K562 (cell line): Measurements from ENCODE around the gene AIF1. TPM values are rescaled to one million over a fixed set of nuclear protein-coding genes. Genes with fewer than 3 reads are reported as not detected.
A peak's percentile ranks its signal among the peaks of the same experiment; 100 is the strongest.

Source experiments
- ATAC-seq: fragments of 200-7000 bp; cut with Tn5 transposase; 3 replicates; pipeline ENCODE4 v1.9.1; 2020; ENCODE audit warnings: moderate library complexity
- BruUV-seq: library from RNA; stranded (reverse); fragments of 400-500 nt; replicated peaks from 2 replicates; lab custom pipeline; 2021; lab: Mats Ljungman, UMichigan
- CTCF ChIA-PET: fragments of 300-600 bp; formaldehyde crosslinking; extraction: SDS; loops from one replicate; lab custom pipeline; 2021; ENCODE audit warnings: low intra/inter-chr PET ratio; lab: Yijun Ruan, JAX
- POLR2A ChIA-PET: fragments of 300-600, 350-650 bp; sonication (Branson Sonifier 250); formaldehyde crosslinking; extraction: SDS; loops from one replicate; lab custom pipeline; 2021; ENCODE audit warnings: antibody characterized with exemption, inconsistent platforms; lab: Yijun Ruan, JAX
- DNase-seq, 4 experiments: peaks; one replicate each; pipeline versions ENCODE4 v3.0.0 to v3.0.0-alpha.2; 2011 to 2018; ENCODE audit warnings: low spot score in 3 of 4, mixed read lengths in 3 of 4; ENCODE audit errors: extremely low read depth in 1 of 4
- FAIRE-seq: peaks from 2 replicates; lab custom pipeline; 2011; peaks lifted over from hg19 to GRCh38; lab: Jason Lieb, UNC
- H2AFZ ChIP-seq: 2 replicates; pipeline ENCODE4 v1.6.0; 2011; ENCODE audit warnings: low read depth, low read length, control low read depth, inconsistent platforms
- H3K27ac ChIP-seq: fragments of 200-600 bp; 3 replicates; pipeline ENCODE4 v1.8.0; 2011; ENCODE audit warnings: low read depth, mild to moderate bottlenecking, control low read depth, inconsistent platforms, low read length, moderate library complexity, mixed read lengths; ENCODE audit errors: extremely low read depth
- H3K27me3 ChIP-seq, 2 experiments: fragments of 300-600 bp in 1 of 2; 2 replicates in 1 of 2; 3 replicates in 1 of 2; pipeline versions ENCODE4 v1.6.0 to v1.8.0; 2011; ENCODE audit warnings: inconsistent platforms in 2 of 2, low read length in 2 of 2, mild to moderate bottlenecking in 1 of 2, mixed read lengths in 1 of 2, moderate library complexity in 1 of 2; ENCODE audit not compliant: control insufficient read depth in 2 of 2, insufficient read depth in 2 of 2
- H3K36me3 ChIP-seq: fragments of 300-600 bp; 3 replicates; pipeline ENCODE4 v1.8.0; 2011; ENCODE audit warnings: mild to moderate bottlenecking, low read length, inconsistent platforms; ENCODE audit not compliant: control insufficient read depth, insufficient read depth
- H3K4me1 ChIP-seq, 2 experiments: fragments of 200-600 bp in 1 of 2; replicated peaks in 1 of 2; 2 replicates in 1 of 2; 3 replicates in 1 of 2; pipeline versions ENCODE4 v1.5.1 to v1.8.0; 2011; ENCODE audit warnings: inconsistent platforms in 2 of 2, low read length in 2 of 2, mild to moderate bottlenecking in 1 of 2, mixed read lengths in 1 of 2, moderate library complexity in 1 of 2; ENCODE audit not compliant: control insufficient read depth in 2 of 2, insufficient read depth in 2 of 2
- H3K4me2 ChIP-seq: 2 replicates; pipeline ENCODE4 v1.6.1; 2011; ENCODE audit warnings: low read length, control low read depth, inconsistent platforms, mixed read lengths; ENCODE audit not compliant: insufficient read depth
- H3K4me3 ChIP-seq: fragments of 200-600 bp; sonication (generic), shearing (Covaris generic); 2 replicates; pipeline ENCODE4 v1.5.1; 2016; ENCODE audit warnings: control low read depth, inconsistent platforms
- H3K79me2 ChIP-seq: fragments of 200-600 bp; 3 replicates; pipeline ENCODE4 v1.8.0; 2011; ENCODE audit warnings: low read length, inconsistent platforms; ENCODE audit not compliant: control insufficient read depth, insufficient read depth
- H3K9ac ChIP-seq, 2 experiments: 2 replicates each; pipeline versions ENCODE4 v1.6.0 to v1.6.1; 2011; ENCODE audit warnings: low read depth in 2 of 2, low read length in 2 of 2, control low read depth in 1 of 2, inconsistent platforms in 1 of 2, mild to moderate bottlenecking in 1 of 2, mixed read lengths in 1 of 2; ENCODE audit not compliant: insufficient read depth in 1 of 2
- H3K9me1 ChIP-seq: one replicate; pipeline ENCODE4 v1.6.0; 2011; ENCODE audit warnings: inconsistent platforms, mild to moderate bottlenecking, low read length, moderate library complexity; ENCODE audit not compliant: control insufficient read depth, insufficient read depth
- H3K9me3 ChIP-seq: replicated peaks from 2 replicates; pipeline ENCODE4 v1.5.1; 2011; ENCODE audit warnings: low read depth, low read length, inconsistent platforms; ENCODE audit not compliant: control insufficient read depth, insufficient read depth
- H4K20me1 ChIP-seq: replicated peaks from 2 replicates; pipeline ENCODE4 v1.6.1; 2011; ENCODE audit warnings: low read length, inconsistent platforms, mixed read lengths; ENCODE audit not compliant: control insufficient read depth, insufficient read depth
- ATF1 ChIP-seq, 2 experiments: fragments of 450-650 bp in 1 of 2; IDR thresholded peaks; 2 replicates each; pipeline ENCODE4 v1.6.1; 2016; ENCODE audit warnings: missing compliant biosample characterization in 1 of 2, missing genetic modification characterization in 1 of 2
- CHD2 ChIP-seq: IDR thresholded peaks from 2 replicates; pipeline ENCODE4 v1.6.1; 2011; ENCODE audit warnings: low read depth, low read length
- CREB5 ChIP-seq: fragments of 250-450 bp; sonication (Bioruptor Pico); IDR thresholded peaks from 2 replicates; pipeline ENCODE4 v1.5.0; 2020; ENCODE audit warnings: mild to moderate bottlenecking
- DIDO1 ChIP-seq: fragments of 450-650 bp; IDR thresholded peaks from 2 replicates; pipeline ENCODE4 v1.6.1; 2016; ENCODE audit warnings: low read depth, missing biosample characterization, missing genetic modification characterization
- E4F1 ChIP-seq: fragments of 250-450 bp; sonication (Bioruptor Pico); IDR thresholded peaks from 2 replicates; pipeline ENCODE4 v1.5.0; 2021; ENCODE audit warnings: mild to moderate bottlenecking, borderline replicate concordance
- KLF6 ChIP-seq: fragments of 250-450 bp; sonication (Bioruptor Pico); IDR thresholded peaks from 2 replicates; pipeline ENCODE4 v1.4.0; 2020; ENCODE audit warnings: mild to moderate bottlenecking, moderate library complexity, borderline replicate concordance
- NCOA1 ChIP-seq: fragments of 450-650 bp; IDR thresholded peaks from 2 replicates; pipeline ENCODE4 v1.6.1; 2016; ENCODE audit warnings: low read depth
- POU5F1 ChIP-seq: fragments of 150-350 bp; IDR thresholded peaks from 2 replicates; pipeline ENCODE4 v1.6.1; 2014; ENCODE audit warnings: borderline replicate concordance, low read length, low read depth, mild to moderate bottlenecking; ENCODE audit not compliant: partially characterized antibody
- SFPQ ChIP-seq: fragments of 200-400 bp; formaldehyde crosslinking; IDR thresholded peaks from 2 replicates; pipeline ENCODE4 v1.6.1; 2017; ENCODE audit warnings: mild to moderate bottlenecking, low read depth, low read length, moderate library complexity
- SREBF1 ChIP-seq: fragments of 150-350 bp; IDR thresholded peaks from 2 replicates; pipeline ENCODE4 v1.6.1; 2014; ENCODE audit warnings: antibody characterized with exemption, low read depth, low read length, borderline replicate concordance
- USF2 ChIP-seq: sonication (generic); formaldehyde crosslinking; IDR thresholded peaks from 2 replicates; pipeline ENCODE4 v1.5.0; 2020; ENCODE audit warnings: missing genetic modification reagents
- ZBTB1 ChIP-seq: sonication (generic); formaldehyde crosslinking; IDR thresholded peaks from 2 replicates; pipeline ENCODE4 v1.8.1; 2023; ENCODE audit warnings: missing genetic modification reagents, low read depth, mild to moderate bottlenecking, borderline replicate concordance
- ZNF174 ChIP-seq: fragments of 250-450 bp; sonication (Bioruptor Pico); IDR thresholded peaks from 2 replicates; pipeline ENCODE4 v1.4.0; 2020; ENCODE audit warnings: mild to moderate bottlenecking
- WGBS: fragments of 100-300 bp; shearing (Covaris generic); methylation state at CpG from one replicate; pipeline ENCODE4 v1.1.6; 2016; ENCODE audit warnings: low coverage, mixed read lengths; ENCODE audit not compliant: insufficient coverage; ENCODE audit errors: missing lambda C conversion rate; 5-methylcytosine and 5-hydroxymethylcytosine counted together
- in situ Hi-C: fragments of 300-500 bp; cut with MboI; formaldehyde crosslinking; loops from 4 replicates; pipeline ENCODE4 v1.15.0; 2018; ENCODE audit warnings: inconsistent platforms, mixed read lengths
- intact Hi-C: fragments of 100-400 bp; cut with micrococcal nuclease; formaldehyde crosslinking; loops from 2 replicates; pipeline ENCODE4 v1.14.2; 2022
- polyA plus RNA-seq, 8 experiments: library from polyadenylated mRNA; depleted of rRNA in 4 of 8; stranded (reverse) in 5 of 8; unstranded in 3 of 8; fragments of >200 nt; fragmentation: Nextera tagmentation in 2 of 8; fragmentation: Illumina TruSeq in 1 of 8; extraction: Ambion mirVana in 2 of 8; extraction: Trizol in 1 of 8; gene quantifications; 2 replicates each; pipeline versions ENCODE4 v1.2.1 to v1.2.3, GENCODE V29; 2011 to 2014; ENCODE audit warnings: inconsistent platforms in 1 of 8, missing spikeins in 1 of 8
- total RNA-seq, 7 experiments: library from RNA; depleted of rRNA in 6 of 7; stranded (reverse); fragments of >200 nt in 6 of 7; fragmentation: Illumina TruSeq in 2 of 7; extraction: Trizol in 2 of 7; gene quantifications; 2 replicates each; pipeline versions ENCODE4 v1.2.1 to v1.2.3, GENCODE V29; 2011 to 2021; ENCODE audit warnings: low replicate concordance in 1 of 7

The AIF1 gene
- total and polyA plus RNA-seq, 9 of the 15 experiments (the other 6 are each of a cell fraction or from before 2014, with no cell fraction given) = 9.4 to 33.4 (median 19.4) TPM

- TF ChIP-seq DIDO1 (no peak), KLF6 (CRISPR knock-in tag) (no peak), CHD2 (no peak), ZNF174 (CRISPR knock-in tag) (no peak), E4F1 (CRISPR knock-in tag) (no peak), POU5F1 (no peak)
- TF ChIP-seq, all 486 proteins: peak for 4
Observed at GRCh38 chr6:31580438-31580740, 34.6 kb upstream of the AIF1 start (continued).

GRCh38 chr6:31580807-31581433 lies 34.1 kb upstream of the AIF1 start:
- peak overlapping the region; percentile 97 for H2AFZ ChIP-seq
- ATAC-seq (peak; percentile 98), FAIRE-seq (peak; percentile 76), DNase-seq (peak; percentile 93 to 98 (median 97))
- peak overlapping the region; percentile 91 for H3K4me2 ChIP-seq
- peak overlapping the region; percentile 62 for H3K4me3 ChIP-seq
- no peaks in the 10 kb centered on the region for H3K9me3 ChIP-seq
- in situ Hi-C loops = no loop called here
- no peaks in the 10 kb centered on the region for H3K36me3 ChIP-seq
- WGBS = 4% methylated on average over 59 of the region's 62 CpGs
- intact Hi-C loops = loop anchor here (1.0 to 10.0 kb wide), 3 partner anchors 17 to 386 kb away; partner anchors contain the start of genes ATP6V1G2 and NFKBIL1
- ChIA-PET CTCF (interaction anchor here (0.7 to 1.3 kb wide), 4 partner anchors 16 to 34 kb away, joined by 3 to 7 read pairs (median 4); partner anchors contain the start of gene NFKBIL1), POLR2A (interaction anchor here (0.6 to 3.3 kb wide), 13 partner anchors 10 to 258 kb away, joined by 3 to 20 read pairs (median 5); partner anchors contain the start of genes DDX39B and MICB)
- peak overlapping the region; percentile 45; the same call in 1 of the 3 replicates for H3K27ac ChIP-seq
- no peaks in the 10 kb centered on the region for H3K27me3 ChIP-seq
- H3K4me1 ChIP-seq = peaks cover 3 to 24% of the 10 kb centered on the region in 2 experiments; a peak in 4 of 5 replicates
- BruUV-seq = no TSS peak
- H3K9ac ChIP-seq = peak overlapping the region; percentile 75 to 97
- no peaks in the 10 kb centered on the region for H3K9me1 ChIP-seq
- H4K20me1 ChIP-seq = no peaks in the 10 kb centered on the region
- no peaks in the 10 kb centered on the region for H3K79me2 ChIP-seq
- TF ChIP-seq CREB5 (CRISPR knock-in tag) = no peak
- no peak for TF ChIP-seq USF2 (CRISPR knock-in tag)
- TF ChIP-seq NCOA1 = no peak
- no peak for TF ChIP-seq SFPQ
- peak; percentile 28; the same call in 1 of the 2 replicates for TF ChIP-seq ATF1 (CRISPR knock-in tag; IDR thresholded peaks at IDR 0.05)
- TF ChIP-seq ATF1 (tag; IDR thresholded peaks at IDR 0.05) = peak; percentile 89
- TF ChIP-seq ZBTB1 (CRISPR knock-in tag) = no peak
- TF ChIP-seq SREBF1 = no peak
